Measurements from ENCODE around the gene ASCC1. TPM values are rescaled to one million over a fixed set of nuclear protein-coding genes. Genes with fewer than 3 reads are reported as not detected.

The ASCC1 gene
- total and polyA plus RNA-seq, 2 of the 13 experiments (the other 11 are each of a cell fraction or from before 2014, with no cell fraction given), result 21.6 to 30.1 TPM

DNA sequence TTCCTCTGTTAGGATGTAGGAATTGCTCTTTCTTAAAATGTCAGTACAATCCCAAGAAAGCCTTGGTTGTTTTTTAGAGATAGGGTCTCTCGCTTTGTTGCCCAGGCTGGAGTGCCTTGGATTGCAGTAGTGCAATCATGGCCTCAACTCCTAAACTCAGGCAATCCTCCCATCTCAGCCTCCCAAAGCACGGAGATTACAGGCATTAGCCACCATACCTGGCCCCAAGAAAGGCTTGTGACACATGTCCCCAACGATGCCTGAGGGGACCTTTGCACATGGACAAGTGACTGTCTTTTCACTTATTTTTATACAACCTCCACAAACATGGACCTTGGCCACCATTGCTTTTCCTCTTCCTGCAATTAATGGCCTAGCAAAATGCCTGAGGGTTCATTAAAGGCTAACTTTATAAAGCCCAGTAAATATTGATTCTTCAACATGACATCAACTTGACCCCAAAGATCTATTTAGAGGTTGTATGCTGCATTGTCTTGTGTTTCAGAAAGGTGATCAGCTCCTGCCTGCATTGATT, 117.7 kb downstream of the ASCC1 start (continued):
- TF ChIP-seq, protein P1, sequence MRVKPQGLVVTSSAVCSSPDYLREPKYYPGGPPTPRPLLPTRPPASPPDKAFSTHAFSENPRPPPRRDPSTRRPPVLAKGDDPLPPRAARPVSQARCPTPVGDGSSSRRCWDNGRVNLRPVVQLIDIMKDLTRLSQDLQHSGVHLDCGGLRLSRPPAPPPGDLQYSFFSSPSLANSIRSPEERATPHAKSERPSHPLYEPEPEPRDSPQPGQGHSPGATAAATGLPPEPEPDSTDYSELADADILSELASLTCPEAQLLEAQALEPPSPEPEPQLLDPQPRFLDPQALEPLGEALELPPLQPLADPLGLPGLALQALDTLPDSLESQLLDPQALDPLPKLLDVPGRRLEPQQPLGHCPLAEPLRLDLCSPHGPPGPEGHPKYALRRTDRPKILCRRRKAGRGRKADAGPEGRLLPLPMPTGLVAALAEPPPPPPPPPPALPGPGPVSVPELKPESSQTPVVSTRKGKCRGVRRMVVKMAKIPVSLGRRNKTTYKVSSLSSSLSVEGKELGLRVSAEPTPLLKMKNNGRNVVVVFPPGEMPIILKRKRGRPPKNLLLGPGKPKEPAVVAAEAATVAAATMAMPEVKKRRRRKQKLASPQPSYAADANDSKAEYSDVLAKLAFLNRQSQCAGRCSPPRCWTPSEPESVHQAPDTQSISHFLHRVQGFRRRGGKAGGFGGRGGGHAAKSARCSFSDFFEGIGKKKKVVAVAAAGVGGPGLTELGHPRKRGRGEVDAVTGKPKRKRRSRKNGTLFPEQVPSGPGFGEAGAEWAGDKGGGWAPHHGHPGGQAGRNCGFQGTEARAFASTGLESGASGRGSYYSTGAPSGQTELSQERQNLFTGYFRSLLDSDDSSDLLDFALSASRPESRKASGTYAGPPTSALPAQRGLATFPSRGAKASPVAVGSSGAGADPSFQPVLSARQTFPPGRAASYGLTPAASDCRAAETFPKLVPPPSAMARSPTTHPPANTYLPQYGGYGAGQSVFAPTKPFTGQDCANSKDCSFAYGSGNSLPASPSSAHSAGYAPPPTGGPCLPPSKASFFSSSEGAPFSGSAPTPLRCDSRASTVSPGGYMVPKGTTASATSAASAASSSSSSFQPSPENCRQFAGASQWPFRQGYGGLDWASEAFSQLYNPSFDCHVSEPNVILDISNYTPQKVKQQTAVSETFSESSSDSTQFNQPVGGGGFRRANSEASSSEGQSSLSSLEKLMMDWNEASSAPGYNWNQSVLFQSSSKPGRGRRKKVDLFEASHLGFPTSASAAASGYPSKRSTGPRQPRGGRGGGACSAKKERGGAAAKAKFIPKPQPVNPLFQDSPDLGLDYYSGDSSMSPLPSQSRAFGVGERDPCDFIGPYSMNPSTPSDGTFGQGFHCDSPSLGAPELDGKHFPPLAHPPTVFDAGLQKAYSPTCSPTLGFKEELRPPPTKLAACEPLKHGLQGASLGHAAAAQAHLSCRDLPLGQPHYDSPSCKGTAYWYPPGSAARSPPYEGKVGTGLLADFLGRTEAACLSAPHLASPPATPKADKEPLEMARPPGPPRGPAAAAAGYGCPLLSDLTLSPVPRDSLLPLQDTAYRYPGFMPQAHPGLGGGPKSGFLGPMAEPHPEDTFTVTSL (CRISPR knock-in tag; IDR thresholded peaks at IDR 0.05; ENCODE audit: borderline replicate concordance), result peak; percentile 77; the same call in 1 of the 2 replicates
- no peak for TF ChIP-seq ZNF101 (CRISPR knock-in tag; IDR thresholded peaks at IDR 0.05; ENCODE audit: borderline replicate concordance, low read depth)
- TF ChIP-seq, protein P2, sequence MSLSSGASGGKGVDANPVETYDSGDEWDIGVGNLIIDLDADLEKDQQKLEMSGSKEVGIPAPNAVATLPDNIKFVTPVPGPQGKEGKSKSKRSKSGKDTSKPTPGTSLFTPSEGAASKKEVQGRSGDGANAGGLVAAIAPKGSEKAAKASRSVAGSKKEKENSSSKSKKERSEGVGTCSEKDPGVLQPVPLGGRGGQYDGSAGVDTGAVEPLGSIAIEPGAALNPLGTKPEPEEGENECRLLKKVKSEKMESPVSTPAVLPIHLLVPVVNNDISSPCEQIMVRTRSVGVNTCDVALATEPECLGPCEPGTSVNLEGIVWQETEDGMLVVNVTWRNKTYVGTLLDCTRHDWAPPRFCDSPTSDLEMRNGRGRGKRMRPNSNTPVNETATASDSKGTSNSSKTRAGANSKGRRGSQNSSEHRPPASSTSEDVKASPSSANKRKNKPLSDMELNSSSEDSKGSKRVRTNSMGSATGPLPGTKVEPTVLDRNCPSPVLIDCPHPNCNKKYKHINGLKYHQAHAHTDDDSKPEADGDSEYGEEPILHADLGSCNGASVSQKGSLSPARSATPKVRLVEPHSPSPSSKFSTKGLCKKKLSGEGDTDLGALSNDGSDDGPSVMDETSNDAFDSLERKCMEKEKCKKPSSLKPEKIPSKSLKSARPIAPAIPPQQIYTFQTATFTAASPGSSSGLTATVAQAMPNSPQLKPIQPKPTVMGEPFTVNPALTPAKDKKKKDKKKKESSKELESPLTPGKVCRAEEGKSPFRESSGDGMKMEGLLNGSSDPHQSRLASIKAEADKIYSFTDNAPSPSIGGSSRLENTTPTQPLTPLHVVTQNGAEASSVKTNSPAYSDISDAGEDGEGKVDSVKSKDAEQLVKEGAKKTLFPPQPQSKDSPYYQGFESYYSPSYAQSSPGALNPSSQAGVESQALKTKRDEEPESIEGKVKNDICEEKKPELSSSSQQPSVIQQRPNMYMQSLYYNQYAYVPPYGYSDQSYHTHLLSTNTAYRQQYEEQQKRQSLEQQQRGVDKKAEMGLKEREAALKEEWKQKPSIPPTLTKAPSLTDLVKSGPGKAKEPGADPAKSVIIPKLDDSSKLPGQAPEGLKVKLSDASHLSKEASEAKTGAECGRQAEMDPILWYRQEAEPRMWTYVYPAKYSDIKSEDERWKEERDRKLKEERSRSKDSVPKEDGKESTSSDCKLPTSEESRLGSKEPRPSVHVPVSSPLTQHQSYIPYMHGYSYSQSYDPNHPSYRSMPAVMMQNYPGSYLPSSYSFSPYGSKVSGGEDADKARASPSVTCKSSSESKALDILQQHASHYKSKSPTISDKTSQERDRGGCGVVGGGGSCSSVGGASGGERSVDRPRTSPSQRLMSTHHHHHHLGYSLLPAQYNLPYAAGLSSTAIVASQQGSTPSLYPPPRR (CRISPR knock-in tag; IDR thresholded peaks at IDR 0.05; ENCODE audit: borderline replicate concordance), result peak; percentile 98
- TF ChIP-seq, protein P3, sequence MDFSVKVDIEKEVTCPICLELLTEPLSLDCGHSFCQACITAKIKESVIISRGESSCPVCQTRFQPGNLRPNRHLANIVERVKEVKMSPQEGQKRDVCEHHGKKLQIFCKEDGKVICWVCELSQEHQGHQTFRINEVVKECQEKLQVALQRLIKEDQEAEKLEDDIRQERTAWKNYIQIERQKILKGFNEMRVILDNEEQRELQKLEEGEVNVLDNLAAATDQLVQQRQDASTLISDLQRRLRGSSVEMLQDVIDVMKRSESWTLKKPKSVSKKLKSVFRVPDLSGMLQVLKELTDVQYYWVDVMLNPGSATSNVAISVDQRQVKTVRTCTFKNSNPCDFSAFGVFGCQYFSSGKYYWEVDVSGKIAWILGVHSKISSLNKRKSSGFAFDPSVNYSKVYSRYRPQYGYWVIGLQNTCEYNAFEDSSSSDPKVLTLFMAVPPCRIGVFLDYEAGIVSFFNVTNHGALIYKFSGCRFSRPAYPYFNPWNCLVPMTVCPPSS (IDR thresholded peaks at IDR 0.05), result no peak
- TF ChIP-seq, protein P4, sequence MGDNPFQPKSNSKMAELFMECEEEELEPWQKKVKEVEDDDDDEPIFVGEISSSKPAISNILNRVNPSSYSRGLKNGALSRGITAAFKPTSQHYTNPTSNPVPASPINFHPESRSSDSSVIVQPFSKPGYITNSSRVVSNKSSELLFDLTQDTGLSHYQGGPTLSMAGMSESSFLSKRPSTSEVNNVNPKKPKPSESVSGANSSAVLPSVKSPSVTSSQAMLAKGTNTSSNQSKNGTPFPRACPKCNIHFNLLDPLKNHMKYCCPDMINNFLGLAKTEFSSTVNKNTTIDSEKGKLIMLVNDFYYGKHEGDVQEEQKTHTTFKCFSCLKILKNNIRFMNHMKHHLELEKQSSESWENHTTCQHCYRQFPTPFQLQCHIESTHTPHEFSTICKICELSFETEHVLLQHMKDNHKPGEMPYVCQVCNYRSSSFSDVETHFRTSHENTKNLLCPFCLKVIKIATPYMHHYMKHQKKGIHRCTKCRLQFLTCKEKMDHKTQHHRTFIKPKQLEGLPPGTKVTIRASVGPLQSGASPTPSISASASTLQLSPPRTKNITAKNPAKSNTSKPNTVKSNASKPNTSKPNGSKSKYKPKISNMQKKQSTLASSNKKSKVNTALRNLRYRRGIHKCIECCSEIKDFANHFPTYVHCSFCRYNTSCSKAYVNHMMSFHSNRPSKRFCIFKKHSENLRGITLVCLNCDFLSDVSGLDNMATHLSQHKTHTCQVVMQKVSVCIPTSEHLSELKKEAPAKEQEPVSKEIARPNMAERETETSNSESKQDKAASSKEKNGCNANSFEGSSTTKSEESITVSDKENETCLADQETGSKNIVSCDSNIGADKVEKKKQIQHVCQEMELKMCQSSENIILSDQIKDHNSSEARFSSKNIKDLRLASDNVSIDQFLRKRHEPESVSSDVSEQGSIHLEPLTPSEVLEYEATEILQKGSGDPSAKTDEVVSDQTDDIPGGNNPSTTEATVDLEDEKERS (CRISPR knock-in tag; IDR thresholded peaks at IDR 0.05), result no peak; the same call in 1 of the 2 replicates
- TF ChIP-seq DMAP1 (CRISPR knock-in tag; IDR thresholded peaks at IDR 0.05), result peak; percentile 63; the same call in 1 of the 2 replicates
- TF ChIP-seq TAF15 (IDR thresholded peaks at IDR 0.05; ENCODE audit: low read depth, low read length, poor library complexity, severe bottlenecking), result no peak
- no peak for TF ChIP-seq HCFC1 (IDR thresholded peaks at IDR 0.05; ENCODE audit: low read depth, low read length)
- TF ChIP-seq RFXAP (CRISPR knock-in tag; IDR thresholded peaks at IDR 0.05; ENCODE audit: borderline replicate concordance), result no peak
- TF ChIP-seq, protein P5, sequence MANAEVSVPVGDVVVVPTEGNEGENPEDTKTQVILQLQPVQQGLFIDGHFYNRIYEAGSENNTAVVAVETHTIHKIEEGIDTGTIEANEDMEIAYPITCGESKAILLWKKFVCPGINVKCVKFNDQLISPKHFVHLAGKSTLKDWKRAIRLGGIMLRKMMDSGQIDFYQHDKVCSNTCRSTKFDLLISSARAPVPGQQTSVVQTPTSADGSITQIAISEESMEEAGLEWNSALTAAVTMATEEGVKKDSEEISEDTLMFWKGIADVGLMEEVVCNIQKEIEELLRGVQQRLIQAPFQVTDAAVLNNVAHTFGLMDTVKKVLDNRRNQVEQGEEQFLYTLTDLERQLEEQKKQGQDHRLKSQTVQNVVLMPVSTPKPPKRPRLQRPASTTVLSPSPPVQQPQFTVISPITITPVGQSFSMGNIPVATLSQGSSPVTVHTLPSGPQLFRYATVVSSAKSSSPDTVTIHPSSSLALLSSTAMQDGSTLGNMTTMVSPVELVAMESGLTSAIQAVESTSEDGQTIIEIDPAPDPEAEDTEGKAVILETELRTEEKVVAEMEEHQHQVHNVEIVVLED (CRISPR knock-in tag; IDR thresholded peaks at IDR 0.05; ENCODE audit: borderline replicate concordance), result no peak
- TF ChIP-seq PHB2 (IDR thresholded peaks at IDR 0.05; ENCODE audit: partially characterized antibody), result no peak

Data from HepG2 (cell line).